ENCODE results near the gene RIPPLY2. TPM values are rescaled to one million over a fixed set of nuclear protein-coding genes. Genes with fewer than 3 reads are reported as not detected.

Gene RIPPLY2
- total and polyA plus RNA-seq, 2 of the 4 experiments (the other 2 are of a cell fraction): 0.32 TPM; not detected in 1

DNA sequence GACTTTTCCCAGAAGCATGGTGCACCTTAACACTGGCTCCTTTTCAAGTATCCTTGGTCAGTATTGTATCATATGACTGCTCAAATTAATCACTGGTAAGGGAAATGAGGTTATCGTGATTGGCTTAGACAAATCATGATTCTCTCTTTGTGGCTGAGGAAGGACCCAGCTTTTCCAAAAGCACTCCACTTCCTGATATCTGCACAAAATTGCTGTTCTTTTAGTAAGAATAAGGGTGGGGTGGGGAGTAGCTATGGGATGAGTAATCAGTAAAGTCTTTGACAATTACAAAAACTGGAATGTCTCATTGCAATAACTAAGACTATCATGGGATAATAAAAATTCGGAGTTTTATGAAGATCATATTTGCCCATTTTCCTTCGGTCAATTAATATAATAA is 9.0 kb upstream of the RIPPLY2 start:
- Histone ChIP-seq H3K56ac (ENCODE audit: extremely low read depth, insufficient read depth, low read length) (no peak overlapping the region), H3K9me3 (ENCODE audit: control insufficient read depth, insufficient read depth, low read length) (no peaks in the 10 kb centered on the region), H3K4ac (ENCODE audit: low read depth, low read length) (no peak overlapping the region), H3K4me2 (ENCODE audit: low read depth, low read length) (no peak overlapping the region), H2BK15ac (ENCODE audit: low read depth, low read length) (no peak overlapping the region), H2AK9ac (replicated peaks; ENCODE audit: low read depth, low read length, poor library complexity) (no peak overlapping the region), H3K4me1 (ENCODE audit: control insufficient read depth, insufficient read depth, low read length) (no peaks in the 10 kb centered on the region), H2AK5ac (ENCODE audit: low read depth, low read length) (no peak overlapping the region), H3K23ac (ENCODE audit: low read depth, low read length) (no peak overlapping the region), H3K9me1 (ENCODE audit: insufficient read depth, low read length) (no peaks in the 10 kb centered on the region), H3K27me3 (ENCODE audit: control insufficient read depth, insufficient read depth, low read length) (no peaks in the 10 kb centered on the region), H4K91ac (ENCODE audit: insufficient read depth, low read depth, low read length) (no peak overlapping the region), H2BK5ac (ENCODE audit: low read depth, low read length, poor library complexity, severe bottlenecking) (no peak overlapping the region), H4K20me1 (ENCODE audit: insufficient read depth, low read length) (no peaks in the 10 kb centered on the region), H3K27ac (ENCODE audit: insufficient read depth, low read length) (no peak overlapping the region), H3K79me1 (ENCODE audit: low read depth in 1 of 2, low read length in 2 of 2) (no peaks in the 10 kb centered on the region), H3K14ac (replicated peaks; ENCODE audit: low read depth, low read length) (no peak overlapping the region), H3K36me3 (ENCODE audit: control insufficient read depth, insufficient read depth, low read length) (no peaks in the 10 kb centered on the region), H4K8ac (ENCODE audit: low read depth in 2 of 2, low read length in 2 of 2) (no peak overlapping the region), H2BK20ac (ENCODE audit: low read depth, low read length) (no peak overlapping the region), H2BK120ac (ENCODE audit: low read depth, low read length) (no peak overlapping the region), H2AFZ (replicated peaks; ENCODE audit: low read length, poor library complexity) (no peak overlapping the region), H3K18ac (ENCODE audit: low read depth, low read length) (no peak overlapping the region), H3K9ac (ENCODE audit: low read depth, low read length) (no peak overlapping the region), H3K4me3 (ENCODE audit: insufficient read depth, low read depth, low read length) (no peak overlapping the region), H4K5ac (ENCODE audit: low read depth, low read length) (no peak overlapping the region)
- WGBS, 2 experiments (ENCODE audit: extremely low coverage in 2 of 2, insufficient read length in 1 of 2): no CpG with 5 or more reads among the region's 3 CpGs
- dilution Hi-C loops (cut with HindIII; ENCODE audit: low sequenced_read_pairs, unreplicated experiment) (no loop called here), intact Hi-C loops (cut with micrococcal nuclease) (no loop called here), in situ Hi-C loops (cut with MboI; ENCODE audit: low sequenced_read_pairs) (no loop called here)
- ChIA-PET POLR2A (ENCODE audit: unreplicated experiment) (no interaction called here), CTCF (interaction anchor here (0.9 kb wide), 1 partner anchor 29 kb away, joined by 3 read pairs; no protein-coding TSS in a partner anchor)
- TF ChIP-seq RAD21 (IDR thresholded peaks at IDR 0.05; ENCODE audit: low read length) (no peak), CEBPB (IDR thresholded peaks at IDR 0.05; ENCODE audit: low read depth, low read length) (no peak), MAFK (IDR thresholded peaks at IDR 0.05; ENCODE audit: low read depth, low read length) (no peak), BHLHE40 (IDR thresholded peaks at IDR 0.05; ENCODE audit: low read depth, low read length) (no peak), RCOR1 (IDR thresholded peaks at IDR 0.05; ENCODE audit: insufficient replicate concordance, low read length) (no peak), RFX5 (IDR thresholded peaks at IDR 0.05; ENCODE audit: low read depth, low read length) (no peak), POLR2A (IDR thresholded peaks at IDR 0.05; ENCODE audit: low read depth, low read length) (no peak), MXI1 (IDR thresholded peaks at IDR 0.05; ENCODE audit: borderline replicate concordance, low read depth, low read length) (no peak), MAZ (IDR thresholded peaks at IDR 0.05; ENCODE audit: borderline replicate concordance, low read depth, low read length) (no peak), ELK1 (IDR thresholded peaks at IDR 0.05; ENCODE audit: borderline replicate concordance, low read depth, low read length) (no peak), NFE2L2 (IDR thresholded peaks at IDR 0.05; ENCODE audit: low read depth, low read length) (no peak), FOS (IDR thresholded peaks at IDR 0.05; ENCODE audit: low read depth, low read length) (no peak), SMC3 (IDR thresholded peaks at IDR 0.05; ENCODE audit: low read depth, low read length) (no peak), CHD1 (IDR thresholded peaks at IDR 0.05; ENCODE audit: low read depth, low read length) (no peak)
- TF ChIP-seq, protein P1, sequence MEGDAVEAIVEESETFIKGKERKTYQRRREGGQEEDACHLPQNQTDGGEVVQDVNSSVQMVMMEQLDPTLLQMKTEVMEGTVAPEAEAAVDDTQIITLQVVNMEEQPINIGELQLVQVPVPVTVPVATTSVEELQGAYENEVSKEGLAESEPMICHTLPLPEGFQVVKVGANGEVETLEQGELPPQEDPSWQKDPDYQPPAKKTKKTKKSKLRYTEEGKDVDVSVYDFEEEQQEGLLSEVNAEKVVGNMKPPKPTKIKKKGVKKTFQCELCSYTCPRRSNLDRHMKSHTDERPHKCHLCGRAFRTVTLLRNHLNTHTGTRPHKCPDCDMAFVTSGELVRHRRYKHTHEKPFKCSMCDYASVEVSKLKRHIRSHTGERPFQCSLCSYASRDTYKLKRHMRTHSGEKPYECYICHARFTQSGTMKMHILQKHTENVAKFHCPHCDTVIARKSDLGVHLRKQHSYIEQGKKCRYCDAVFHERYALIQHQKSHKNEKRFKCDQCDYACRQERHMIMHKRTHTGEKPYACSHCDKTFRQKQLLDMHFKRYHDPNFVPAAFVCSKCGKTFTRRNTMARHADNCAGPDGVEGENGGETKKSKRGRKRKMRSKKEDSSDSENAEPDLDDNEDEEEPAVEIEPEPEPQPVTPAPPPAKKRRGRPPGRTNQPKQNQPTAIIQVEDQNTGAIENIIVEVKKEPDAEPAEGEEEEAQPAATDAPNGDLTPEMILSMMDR (conservative IDR thresholded peaks at IDR 0.05; ENCODE audit: low read depth, low read length): no peak
- TF ChIP-seq, protein P2, sequence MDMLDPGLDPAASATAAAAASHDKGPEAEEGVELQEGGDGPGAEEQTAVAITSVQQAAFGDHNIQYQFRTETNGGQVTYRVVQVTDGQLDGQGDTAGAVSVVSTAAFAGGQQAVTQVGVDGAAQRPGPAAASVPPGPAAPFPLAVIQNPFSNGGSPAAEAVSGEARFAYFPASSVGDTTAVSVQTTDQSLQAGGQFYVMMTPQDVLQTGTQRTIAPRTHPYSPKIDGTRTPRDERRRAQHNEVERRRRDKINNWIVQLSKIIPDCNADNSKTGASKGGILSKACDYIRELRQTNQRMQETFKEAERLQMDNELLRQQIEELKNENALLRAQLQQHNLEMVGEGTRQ (IDR thresholded peaks at IDR 0.05; ENCODE audit: low read depth, low read length): no peak
- ATAC-seq (ENCODE audit: low read depth): no peak
- no peak for DNase-seq
- BruUV-seq (replicated peaks): no TSS peak
